IPS DF 19.7 (cell line): Measurements from ENCODE around the gene ADGRG7.
"Not testable (repeated sequence)": the region's sequence is repeated elsewhere in the genome, so short reads cannot be mapped to it uniquely, and the experiment has no call there.

Experiments used
- DNase-seq: peaks from one replicate; pipeline ENCODE4 v3.0.0-alpha.2; 2013; ENCODE audit warnings: low read depth, low spot score

The ADGRG7 gene, protein sequence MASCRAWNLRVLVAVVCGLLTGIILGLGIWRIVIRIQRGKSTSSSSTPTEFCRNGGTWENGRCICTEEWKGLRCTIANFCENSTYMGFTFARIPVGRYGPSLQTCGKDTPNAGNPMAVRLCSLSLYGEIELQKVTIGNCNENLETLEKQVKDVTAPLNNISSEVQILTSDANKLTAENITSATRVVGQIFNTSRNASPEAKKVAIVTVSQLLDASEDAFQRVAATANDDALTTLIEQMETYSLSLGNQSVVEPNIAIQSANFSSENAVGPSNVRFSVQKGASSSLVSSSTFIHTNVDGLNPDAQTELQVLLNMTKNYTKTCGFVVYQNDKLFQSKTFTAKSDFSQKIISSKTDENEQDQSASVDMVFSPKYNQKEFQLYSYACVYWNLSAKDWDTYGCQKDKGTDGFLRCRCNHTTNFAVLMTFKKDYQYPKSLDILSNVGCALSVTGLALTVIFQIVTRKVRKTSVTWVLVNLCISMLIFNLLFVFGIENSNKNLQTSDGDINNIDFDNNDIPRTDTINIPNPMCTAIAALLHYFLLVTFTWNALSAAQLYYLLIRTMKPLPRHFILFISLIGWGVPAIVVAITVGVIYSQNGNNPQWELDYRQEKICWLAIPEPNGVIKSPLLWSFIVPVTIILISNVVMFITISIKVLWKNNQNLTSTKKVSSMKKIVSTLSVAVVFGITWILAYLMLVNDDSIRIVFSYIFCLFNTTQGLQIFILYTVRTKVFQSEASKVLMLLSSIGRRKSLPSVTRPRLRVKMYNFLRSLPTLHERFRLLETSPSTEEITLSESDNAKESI

DNA sequence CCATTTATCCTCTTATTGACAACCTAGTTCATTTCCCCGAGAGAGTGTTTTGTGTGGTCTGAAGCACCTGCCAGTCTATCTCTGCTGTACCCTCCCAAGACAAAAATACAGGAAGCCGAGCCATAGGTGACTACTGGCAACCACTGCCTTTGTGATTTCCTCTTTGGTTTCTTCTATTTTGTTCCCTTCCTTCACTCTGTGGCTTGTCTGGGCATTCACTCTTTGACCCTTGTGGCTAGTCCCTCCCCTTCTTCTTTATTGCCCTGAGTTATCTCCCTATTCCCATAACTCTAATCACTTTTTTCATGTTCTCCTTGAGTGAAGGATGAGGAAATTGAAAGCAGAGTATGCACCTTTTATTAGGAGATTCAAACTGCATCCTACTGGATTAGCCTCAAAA lies at the start of gene ADGRG7:
TSS of gene ADGRG7 (plus strand) at position 297 of the 400 bp plus-strand sequence. CDS start 256 bp downstream, outside the sequence.
- no peak for DNase-seq

DNA sequence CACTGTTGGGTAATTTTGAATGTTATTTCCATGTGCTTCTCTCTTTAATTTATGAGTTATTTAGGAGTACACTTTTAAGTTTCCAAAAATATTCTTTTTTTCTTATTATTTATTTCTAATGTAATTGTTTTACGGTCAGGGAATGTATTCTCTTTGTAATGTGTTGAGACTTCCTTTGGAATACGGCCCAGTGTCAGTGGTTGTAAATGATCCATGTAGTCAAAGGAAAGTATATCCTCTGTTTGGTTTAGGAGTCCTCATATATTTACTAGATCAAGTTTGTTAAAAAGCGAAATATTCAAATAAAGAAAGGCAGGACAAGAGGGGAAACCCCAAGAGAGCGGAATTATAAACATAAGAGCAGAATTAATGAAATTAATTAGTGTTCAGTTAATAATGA lies 49.0 kb upstream of the ADGRG7 start:
- no peak for DNase-seq

DNA sequence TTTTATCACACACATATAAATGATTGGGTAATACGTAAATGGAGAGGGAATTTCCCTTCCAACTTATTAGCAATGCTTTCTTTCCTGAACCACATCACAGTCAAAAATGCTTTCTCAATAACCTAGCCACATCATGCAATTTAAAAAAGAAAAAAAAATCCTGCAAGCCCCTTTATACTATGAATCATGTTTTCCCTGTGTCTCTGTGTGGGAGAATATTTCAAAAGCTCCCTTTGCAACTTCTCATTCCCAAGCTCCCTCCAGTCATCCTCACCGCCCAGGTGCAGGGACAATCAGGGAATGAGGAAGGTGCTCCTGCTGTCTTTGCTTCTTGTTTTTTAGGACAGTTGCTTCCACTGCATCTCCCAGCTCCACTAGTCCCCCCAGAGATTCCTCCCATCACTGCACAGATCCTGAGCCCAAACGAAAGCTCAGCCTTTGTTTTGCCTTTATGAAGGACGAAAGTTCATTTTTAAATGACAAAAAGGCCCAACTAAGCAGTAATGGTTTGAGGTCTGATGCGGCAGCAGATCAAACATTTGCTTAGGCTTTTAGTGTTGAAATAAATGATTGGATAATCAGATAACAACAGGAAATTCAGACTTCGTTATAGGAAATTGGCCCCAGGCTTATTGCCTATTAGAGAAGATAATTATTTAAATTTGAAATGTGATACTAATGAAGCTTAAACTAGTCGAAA lies 47.8 kb upstream of the ADGRG7 start:
- no peak for DNase-seq

DNA sequence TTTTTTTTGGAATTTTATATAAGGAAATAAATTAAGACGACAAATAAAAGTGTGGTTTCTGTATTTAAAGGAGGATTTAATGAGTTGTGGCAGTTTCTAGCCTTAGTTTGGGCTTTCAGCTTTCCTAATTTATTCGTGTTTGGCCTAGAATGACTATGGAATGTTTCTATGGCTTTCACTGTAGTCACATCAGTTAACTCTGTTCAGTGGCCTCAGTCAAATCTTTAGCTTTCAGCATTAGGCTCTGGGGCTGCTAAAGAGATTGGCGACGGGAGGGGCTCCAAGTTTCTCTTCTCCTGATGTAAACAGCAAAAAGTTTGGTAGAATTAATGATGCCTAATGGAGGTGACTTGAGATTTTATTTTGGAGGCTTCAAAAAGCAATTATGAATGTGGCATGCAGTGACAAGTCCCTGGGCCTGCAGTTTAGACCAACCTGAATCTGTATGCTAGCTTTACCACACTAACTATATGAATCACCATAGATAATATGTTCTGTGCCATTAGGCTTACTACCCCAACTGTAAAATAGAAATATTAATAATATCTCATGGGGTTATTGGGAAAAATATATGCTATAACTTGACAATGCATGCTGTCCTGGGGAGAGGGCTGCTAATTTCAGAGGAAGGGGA lies 47.1 kb upstream of the ADGRG7 start:
- DNase-seq, result no peak

DNA sequence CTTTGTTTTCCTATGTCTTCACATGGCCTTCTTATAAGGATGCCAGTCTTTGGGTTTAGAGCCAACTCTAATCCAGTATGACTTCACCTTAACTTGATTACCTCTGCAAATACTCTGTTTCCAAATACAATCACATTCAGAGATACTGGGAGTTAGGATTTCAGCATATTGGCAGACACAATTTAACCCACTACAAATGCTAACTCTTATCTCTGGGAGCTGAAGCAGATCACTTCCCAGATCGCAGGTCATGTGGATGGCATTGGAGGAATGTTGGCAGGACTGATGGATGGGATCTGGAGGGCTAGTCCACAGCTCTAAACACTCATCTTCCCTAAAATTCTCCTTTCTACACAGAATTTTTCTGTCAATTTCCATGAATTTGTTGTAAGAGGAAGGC lies 46.2 kb upstream of the ADGRG7 start:
- no peak for DNase-seq

DNA sequence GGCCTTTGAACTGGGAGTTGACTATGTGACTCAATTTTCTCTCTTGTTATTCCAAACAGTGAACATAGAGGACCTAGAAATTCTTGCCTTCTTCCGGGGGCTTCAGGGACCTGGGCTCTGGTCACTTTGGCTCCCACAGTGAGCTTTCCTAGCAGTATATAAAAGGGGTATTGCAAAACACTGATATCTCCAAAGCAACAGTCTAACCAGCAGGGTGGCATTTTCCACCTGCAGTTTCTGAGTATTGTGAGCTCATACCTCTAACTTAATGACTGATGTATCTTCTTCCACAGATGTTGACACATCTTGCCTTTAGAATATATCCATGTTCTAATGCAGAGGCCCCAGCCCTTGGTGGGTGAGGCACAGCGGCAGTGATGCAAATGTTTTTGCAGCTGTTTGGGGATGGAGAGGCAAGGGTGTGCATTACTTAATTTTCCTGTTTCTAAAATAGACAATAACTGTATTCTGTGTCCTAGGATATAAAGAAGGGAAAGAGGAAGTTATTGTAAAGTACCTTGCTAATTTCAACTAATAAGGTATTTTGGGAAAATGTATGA lies 45.7 kb upstream of the ADGRG7 start:
- no peak for DNase-seq

DNA sequence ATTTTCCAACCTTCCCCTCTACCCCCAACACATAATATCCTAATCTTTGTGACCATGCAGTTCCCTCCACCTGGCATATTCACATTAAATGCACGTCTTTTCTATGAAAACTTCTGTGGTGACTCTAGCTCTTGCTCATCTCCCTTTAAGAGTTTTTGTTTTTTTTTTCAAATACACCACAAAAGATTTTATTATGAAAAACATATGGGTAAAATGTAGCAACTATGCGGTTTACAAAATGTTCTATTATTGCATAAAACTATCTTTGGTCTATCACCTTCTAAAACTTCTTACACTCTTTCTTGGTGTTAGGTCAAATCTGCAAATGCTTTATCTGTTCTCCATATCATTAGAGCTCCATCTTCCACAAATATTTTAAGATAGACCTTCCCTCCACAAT lies 38.6 kb upstream of the ADGRG7 start:
- DNase-seq, result no peak

DNA sequence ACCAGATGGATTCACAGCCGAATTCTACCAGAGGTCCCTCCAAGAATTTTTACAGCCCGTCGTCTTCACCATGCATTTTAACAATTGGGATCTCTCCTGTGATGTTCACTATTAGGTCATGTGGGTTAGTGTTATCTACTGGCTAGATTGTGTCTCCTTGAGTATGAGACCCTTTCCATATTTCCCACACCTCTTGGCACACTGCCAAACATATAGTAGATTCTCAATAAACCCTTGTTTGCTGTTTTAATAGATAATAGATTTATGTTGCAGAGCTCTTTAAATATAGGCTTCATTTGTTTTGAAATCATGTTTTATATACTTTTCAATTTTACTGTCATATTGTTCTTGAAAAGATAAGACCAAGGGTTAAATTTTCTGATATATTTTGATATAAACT lies 34.9 kb upstream of the ADGRG7 start:
- no peak for DNase-seq

DNA sequence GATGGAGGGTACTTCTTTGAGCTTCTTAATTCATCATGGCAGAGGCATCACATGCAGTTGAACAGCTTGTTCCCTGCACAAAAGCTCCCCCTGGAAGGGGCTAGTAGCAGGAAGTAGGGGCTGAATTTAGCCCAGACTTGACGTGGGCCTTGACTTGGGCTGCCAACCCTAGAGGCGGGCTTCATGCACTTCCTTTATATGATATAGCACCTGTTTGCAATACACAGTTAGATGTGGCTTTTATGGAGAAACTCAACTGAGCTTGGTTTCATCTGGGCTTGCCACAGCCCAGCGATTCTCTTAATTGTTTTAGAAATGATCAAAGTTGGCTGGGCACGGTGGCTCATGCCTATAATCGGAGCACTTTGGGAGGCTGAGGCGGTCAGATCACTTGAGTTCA lies 33.7 kb upstream of the ADGRG7 start:
- DNase-seq, result no peak

DNA sequence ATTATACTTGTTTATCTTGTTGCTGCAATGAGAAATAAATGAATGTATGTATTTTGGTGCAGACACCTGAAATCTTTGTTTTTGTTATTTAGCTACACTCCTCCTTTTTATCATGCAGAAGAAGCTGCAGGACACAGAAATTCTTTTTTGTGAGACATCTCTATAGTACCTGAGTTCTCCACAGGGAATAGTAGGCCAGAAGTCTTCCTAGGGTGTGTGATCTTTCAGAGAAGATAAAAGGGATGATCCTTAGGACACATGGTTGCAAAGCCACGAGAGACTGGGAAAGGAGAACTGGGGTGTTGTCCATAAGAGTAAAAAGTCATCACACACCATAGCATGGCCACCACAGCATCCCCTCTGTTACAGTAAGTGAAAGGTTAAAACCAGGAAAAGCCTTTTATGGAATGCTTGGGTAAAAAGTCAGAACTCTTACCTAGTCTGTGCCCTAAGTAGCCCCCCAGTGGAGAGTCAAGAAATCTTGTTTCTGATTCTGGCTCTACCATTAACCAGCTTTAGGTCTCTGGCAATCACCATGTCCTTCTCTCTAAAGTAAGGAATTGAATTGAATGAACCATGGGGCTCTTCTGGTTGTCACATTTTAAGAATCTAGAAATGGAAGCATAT lies 31.9 kb upstream of the ADGRG7 start:
- DNase-seq, result no peak

DNA sequence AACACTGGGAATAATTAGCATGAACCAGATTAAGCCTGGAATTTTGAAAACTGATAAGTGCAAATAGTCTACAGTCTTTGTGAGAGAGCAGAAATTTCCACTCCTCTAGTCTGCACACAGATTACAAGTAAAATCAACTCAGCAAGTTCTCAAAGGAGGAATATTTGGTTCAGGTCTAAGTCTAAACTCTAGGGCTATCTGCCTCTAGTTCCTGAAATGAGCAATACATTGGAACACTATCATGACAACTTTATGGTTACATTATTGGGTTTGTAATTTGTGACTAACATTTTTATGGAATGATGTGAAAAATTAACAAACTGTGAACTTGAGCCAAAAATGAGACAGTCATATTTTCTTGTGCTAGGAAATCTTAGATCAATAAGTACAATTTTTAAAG lies 30.8 kb upstream of the ADGRG7 start:
- DNase-seq, result no peak

DNA sequence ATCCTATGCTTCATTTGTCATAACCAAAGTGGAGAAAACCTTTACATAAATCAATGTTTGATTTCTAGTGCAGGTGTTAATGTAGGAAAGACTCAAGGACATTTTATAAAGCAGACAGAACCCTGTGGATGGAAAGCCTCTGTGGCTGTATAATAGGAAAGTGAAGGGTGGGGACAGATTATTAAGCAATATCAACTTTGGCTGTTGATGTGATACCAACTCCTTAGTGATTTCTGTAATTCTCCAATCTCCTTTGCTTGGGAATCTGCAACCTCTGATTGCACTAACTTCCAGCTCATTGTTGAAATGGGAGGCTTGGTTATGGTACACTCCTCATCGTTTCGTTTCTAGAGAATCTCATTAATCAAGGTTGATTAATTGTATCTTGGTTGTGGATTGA lies 29.3 kb upstream of the ADGRG7 start:
- DNase-seq, result no peak

DNA sequence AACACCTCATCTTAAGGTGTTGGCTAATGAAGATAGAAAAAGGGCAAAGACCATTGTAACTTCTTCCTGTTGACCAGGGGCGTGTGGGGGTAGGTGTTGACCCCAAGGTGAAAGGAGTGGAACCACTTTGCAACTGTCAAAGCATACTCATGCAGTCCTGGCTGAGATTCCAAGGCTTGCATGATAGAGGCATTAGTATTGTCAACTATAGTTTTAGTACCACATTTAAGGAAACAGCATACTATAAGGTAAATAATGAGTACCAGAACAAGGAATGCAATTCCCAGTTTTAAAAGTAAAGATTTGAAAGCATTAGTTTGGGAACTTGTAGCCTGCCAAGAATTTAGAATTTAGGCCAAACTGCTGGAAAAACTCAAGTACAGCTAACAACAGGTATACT lies 27.8 kb upstream of the ADGRG7 start:
- DNase-seq, result no peak

DNA sequence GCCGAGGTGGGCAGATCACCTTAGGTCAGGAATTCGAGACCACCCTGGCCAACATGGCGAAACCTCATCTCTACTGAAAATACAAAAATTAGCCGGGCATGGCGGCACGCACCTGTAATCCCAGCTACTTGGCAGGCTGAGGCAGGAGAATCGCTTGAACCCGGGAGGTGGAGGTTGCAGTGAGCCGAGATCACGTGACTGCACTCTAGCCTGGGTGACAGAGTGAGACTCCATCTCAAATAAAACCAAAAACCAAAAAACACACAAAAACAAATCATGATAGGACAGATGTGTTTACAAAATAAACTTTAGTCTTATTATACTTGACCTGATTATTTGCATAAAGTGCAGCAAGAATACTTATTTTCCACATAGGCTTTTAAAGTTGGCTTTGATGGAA lies 27.2 kb upstream of the ADGRG7 start:
- DNase-seq, result not testable (repeated sequence)

DNA sequence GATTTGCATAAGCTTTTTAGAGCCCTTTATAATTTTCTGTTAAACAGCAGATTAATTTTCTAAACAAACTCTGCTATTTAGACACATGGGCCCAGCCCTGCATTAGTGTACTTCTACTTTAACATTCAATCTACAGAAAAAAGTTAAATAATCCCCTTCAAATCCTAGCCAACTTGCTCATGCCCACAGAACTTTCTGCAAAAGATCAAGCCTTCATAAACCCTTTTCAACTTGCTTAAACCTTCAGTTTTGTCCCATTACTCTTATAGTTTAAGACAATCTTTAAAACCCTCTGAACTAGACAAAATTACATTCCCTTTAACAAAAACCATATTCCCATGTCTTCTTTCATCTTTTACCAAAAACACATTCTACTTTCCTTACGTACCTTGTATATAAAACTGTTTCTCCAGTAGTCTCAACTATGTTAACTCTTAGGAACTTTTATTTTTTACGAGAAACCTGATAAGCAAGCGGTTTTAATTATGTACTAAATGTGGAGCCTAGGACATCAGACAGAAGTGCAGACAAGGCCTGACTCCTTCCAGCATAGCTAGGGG lies 25.2 kb upstream of the ADGRG7 start:
- no peak for DNase-seq

DNA sequence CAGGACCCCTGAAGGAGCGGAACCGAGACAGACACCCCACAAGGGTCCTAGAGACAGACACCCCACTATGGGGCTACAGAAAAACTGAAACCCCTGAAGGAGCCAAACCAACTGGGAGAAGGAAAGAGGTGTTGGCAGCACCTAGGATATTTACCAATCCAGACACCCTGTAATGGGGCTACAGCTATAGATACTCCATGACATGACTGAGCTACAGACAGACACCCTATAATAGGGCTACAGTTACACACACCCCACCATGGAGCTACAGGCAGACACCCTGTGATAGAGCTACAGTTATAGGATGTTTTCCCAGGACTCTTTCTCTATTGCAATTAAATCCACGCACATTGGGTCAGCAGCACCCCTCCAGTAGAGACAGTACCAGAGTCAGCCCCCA lies 22.6 kb upstream of the ADGRG7 start:
- no peak for DNase-seq

DNA sequence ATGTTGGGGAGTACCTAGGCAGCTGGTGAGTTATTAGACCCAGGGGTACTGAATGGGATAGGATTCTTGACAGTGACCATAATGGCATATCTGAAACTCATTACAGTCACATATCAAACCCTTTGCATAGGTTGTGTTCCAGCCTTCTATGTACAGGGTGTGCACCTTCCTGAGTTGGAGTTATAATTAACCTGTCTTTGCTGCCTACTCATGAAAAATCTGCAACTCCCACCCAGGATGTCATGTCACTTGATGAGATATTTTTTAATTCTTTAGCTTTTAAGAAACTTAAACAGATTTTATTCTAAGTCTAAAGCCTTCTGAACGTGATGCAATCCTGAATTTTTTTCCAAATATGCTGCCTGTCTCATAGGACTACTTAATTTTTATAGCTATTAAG lies 21.1 kb upstream of the ADGRG7 start:
- no peak for DNase-seq

DNA sequence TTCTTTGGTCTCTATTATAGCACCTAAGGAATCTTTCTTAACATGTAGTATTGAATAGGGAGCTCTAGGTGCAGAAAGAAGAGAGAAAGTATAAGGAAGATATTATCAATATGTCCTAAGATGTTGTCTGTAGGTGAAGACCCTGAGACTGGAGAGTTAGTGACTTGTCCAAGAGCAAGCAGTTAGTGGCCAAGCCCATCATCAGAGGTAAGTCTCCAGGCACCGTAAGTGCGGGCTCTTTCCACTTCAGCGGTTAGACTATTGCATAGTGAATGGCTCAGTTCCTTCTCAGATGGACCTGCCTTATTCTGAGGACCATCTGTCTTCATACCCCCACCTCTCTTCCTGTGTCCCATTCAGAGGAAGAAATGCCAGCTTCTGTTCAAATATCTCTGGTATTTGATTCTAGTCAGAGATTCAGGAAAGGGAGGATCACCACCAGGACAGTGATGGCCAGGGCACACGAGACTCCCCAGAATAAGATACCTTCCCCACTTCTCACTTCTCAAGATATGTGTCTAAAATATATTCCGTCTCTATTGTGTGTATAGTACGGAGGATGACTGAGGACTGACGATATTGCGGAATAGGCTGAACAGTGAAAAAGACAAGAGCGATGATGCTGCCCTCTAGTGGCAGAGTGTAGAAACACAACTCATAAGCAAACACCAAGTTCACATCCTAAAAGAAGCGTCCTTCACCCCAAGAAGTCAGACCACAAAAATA lies 19.1 kb upstream of the ADGRG7 start:
- DNase-seq, result no peak

DNA sequence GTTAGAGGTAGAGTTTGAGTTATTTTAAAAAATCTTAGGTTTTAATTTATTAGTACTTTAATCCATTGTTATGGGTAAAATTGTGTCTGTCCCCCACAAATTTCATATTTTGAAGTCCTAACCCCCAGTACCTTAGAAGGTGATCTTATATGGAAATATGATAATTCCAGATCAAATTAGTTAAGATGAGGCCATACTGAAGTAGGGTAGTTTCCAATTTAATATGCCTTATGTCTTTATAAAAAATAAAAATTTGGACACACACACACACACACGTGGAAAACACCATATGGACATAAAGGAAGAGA lies 18.6 kb upstream of the ADGRG7 start:
- DNase-seq, result no peak

DNA sequence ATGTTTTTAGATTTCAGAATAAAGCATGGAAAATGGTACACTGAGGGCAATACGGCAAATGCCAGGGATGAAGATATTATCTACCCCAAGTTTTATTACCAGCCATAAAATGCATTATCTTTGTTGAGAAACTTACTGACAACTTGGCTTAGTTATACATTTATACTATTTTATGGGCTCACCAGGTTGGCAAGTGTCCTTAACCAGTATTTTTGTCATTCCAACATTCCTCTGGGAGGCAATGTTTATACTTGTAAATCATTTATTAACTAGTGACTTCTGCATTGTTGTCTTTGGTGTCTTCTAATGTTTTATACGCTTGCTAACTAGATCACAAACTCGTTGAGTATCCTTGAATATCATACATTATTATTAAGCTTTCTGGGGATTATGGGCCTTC lies 18.0 kb upstream of the ADGRG7 start:
- no peak for DNase-seq
